HepG2 (cell line): Measurements from ENCODE around the gene HMBS. TPM values are rescaled to one million over a fixed set of nuclear protein-coding genes. Genes with fewer than 3 reads are reported as not detected.

ENCODE experiments used
- HOXD1 ChIP-seq: sonication (generic); formaldehyde crosslinking; IDR thresholded peaks from 2 replicates; pipeline ENCODE4 v1.5.0; 2020; ENCODE audit warnings: missing genetic modification reagents
- KMT2A ChIP-seq: sonication (generic); formaldehyde crosslinking; IDR thresholded peaks from 2 replicates; pipeline ENCODE4 v1.4.0; 2020; ENCODE audit warnings: missing genetic modification reagents
- MAFG ChIP-seq: sonication (generic); formaldehyde crosslinking; IDR thresholded peaks from 2 replicates; pipeline ENCODE4 v1.5.1; 2020; ENCODE audit warnings: mild to moderate bottlenecking, missing genetic modification reagents
- NFKBIZ ChIP-seq: IDR thresholded peaks from 2 replicates; pipeline ENCODE4 v1.6.1; 2018; ENCODE audit warnings: missing genetic modification reagents, missing compliant biosample characterization
- NFRKB ChIP-seq: fragments of 450-650 bp; IDR thresholded peaks from 2 replicates; pipeline ENCODE4 v1.6.1; 2017
- POLR2A ChIP-seq, 2 experiments: IDR thresholded peaks; 2 replicates each; pipeline ENCODE4 v1.6.1; 2011; ENCODE audit warnings: low read depth in 2 of 2, low read length in 2 of 2, mild to moderate bottlenecking in 1 of 2, moderate library complexity in 1 of 2; ENCODE audit not compliant: insufficient read depth in 1 of 2
- RXRA ChIP-seq: sonication (generic); formaldehyde crosslinking; IDR thresholded peaks from 2 replicates; pipeline ENCODE4 v1.5.1; 2020; ENCODE audit warnings: missing genetic modification reagents
- ZBTB2 ChIP-seq: sonication (generic); formaldehyde crosslinking; IDR thresholded peaks from 2 replicates; pipeline ENCODE4 v1.8.0; 2022; ENCODE audit warnings: low read depth, missing genetic modification reagents
- ZFP41 ChIP-seq: sonication (generic); formaldehyde crosslinking; IDR thresholded peaks from 2 replicates; pipeline ENCODE4 v1.4.0; 2020; ENCODE audit warnings: mild to moderate bottlenecking, missing genetic modification reagents, borderline replicate concordance
- ZNF10 ChIP-seq: sonication (generic); formaldehyde crosslinking; IDR thresholded peaks from 2 replicates; pipeline ENCODE4 v1.4.0; 2020; ENCODE audit warnings: mild to moderate bottlenecking, low read depth, missing genetic modification reagents, borderline replicate concordance
- ZNF275 ChIP-seq: sonication (generic); formaldehyde crosslinking; IDR thresholded peaks from 2 replicates; pipeline ENCODE4 v1.8.0; 2022; ENCODE audit warnings: missing genetic modification reagents, mild to moderate bottlenecking, inconsistent platforms, borderline replicate concordance
- ZNF788 ChIP-seq: sonication (generic); formaldehyde crosslinking; IDR thresholded peaks from 2 replicates; pipeline ENCODE4 v1.5.0; 2020; ENCODE audit warnings: mild to moderate bottlenecking, missing genetic modification reagents, borderline replicate concordance
- ZSCAN12 ChIP-seq: sonication (generic); formaldehyde crosslinking; IDR thresholded peaks from 2 replicates; pipeline ENCODE4 v1.9.0; 2021; ENCODE audit warnings: mild to moderate bottlenecking, missing genetic modification reagents
- polyA plus RNA-seq, 8 experiments: library from polyadenylated mRNA; depleted of rRNA in 3 of 8; stranded (reverse) in 7 of 8; unstranded in 1 of 8; fragments of >200 nt; fragmentation: Illumina TruSeq in 4 of 8; extraction: Trizol in 4 of 8; gene quantifications; 2 replicates each; pipeline versions ENCODE4 v1.2.1 to v1.2.3, GENCODE V29; 2011 to 2016; ENCODE audit warnings: low read depth in 4 of 8, missing spikeins in 1 of 8, mixed read lengths in 1 of 8; ENCODE audit not compliant: insufficient read depth in 1 of 8
- total RNA-seq, 5 experiments: library from RNA; depleted of rRNA; stranded (reverse); fragments of >200 nt; fragmentation: Illumina TruSeq; extraction: Trizol; gene quantifications; 2 replicates each; pipeline ENCODE4 v1.2.3, GENCODE V29; 2016; ENCODE audit warnings: low read depth in 1 of 5
- TF ChIP-seq, protein P1 (sequence below): IDR thresholded peaks from 2 replicates; pipeline ENCODE4 v1.6.1; 2016
- TF ChIP-seq, protein P2 (sequence below): sonication (generic); formaldehyde crosslinking; IDR thresholded peaks from 2 replicates; pipeline ENCODE4 v1.4.0; 2020; ENCODE audit warnings: mild to moderate bottlenecking, missing genetic modification reagents
- TF ChIP-seq, protein P3 (sequence below): sonication (generic); formaldehyde crosslinking; IDR thresholded peaks from 2 replicates; pipeline ENCODE4 v1.4.0; 2020; ENCODE audit warnings: missing genetic modification reagents, borderline replicate concordance
- TF ChIP-seq, protein P4 (sequence below): fragments of 450-650 bp; IDR thresholded peaks from 2 replicates; pipeline ENCODE4 v1.6.1; 2016

Gene HMBS
- total and polyA plus RNA-seq, 2 of the 13 experiments (the other 11 are each of a cell fraction or from before 2014, with no cell fraction given), result 9.4 to 46.9 TPM

DNA sequence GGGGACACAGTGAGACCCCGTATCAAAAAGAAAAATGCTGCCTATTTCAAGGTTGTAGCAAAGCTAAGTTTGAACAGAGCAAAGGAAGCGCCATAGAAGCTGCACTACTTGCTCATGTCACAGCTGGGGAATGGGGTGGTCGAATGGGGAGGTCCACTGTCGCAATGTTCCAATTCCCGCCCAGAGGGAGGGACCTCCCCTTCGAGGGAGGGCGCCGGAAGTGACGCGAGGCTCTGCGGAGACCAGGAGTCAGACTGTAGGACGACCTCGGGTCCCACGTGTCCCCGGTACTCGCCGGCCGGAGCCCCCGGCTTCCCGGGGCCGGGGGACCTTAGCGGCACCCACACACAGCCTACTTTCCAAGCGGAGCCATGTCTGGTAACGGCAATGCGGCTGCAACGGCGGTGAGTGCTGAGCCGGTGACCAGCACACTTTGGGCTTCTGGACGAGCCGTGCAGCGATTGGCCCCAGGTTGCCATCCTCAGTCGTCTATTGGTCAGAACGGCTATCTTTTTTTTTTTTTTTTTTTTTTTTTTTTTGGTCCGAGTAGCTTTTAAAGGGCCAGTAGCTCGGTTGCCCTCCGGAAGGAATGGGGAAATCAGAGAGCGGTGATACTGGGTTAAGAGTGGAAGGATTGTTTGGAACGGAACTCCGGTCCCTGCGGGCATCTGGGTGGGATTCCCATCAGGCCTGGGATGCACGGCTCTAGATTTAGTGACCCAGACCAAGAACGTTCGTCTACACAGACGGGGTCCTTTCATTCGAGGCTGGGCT lies at the start of gene HMBS (continued):
- TF ChIP-seq, protein P1, sequence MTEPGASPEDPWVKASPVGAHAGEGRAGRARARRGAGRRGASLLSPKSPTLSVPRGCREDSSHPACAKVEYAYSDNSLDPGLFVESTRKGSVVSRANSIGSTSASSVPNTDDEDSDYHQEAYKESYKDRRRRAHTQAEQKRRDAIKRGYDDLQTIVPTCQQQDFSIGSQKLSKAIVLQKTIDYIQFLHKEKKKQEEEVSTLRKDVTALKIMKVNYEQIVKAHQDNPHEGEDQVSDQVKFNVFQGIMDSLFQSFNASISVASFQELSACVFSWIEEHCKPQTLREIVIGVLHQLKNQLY (CRISPR knock-in tag), result no peak
- TF ChIP-seq ZNF10 (CRISPR knock-in tag) (no peak), RXRA (CRISPR knock-in tag) (peak; percentile 39; the same call in 1 of the 2 replicates), POLR2A (IDR thresholded peaks at IDR 0.05; ENCODE audit: insufficient read depth in 1 of 2, low read depth in 2 of 2, low read length in 2 of 2) (peak; percentile 83 to 93), ZSCAN12 (CRISPR knock-in tag) (0 out of 2 replicates have a peak, but pooled peaks have one; percentile 61), NFRKB (no peak), ZBTB2 (CRISPR knock-in tag) (no peak), ZNF275 (CRISPR knock-in tag) (0 out of 2 replicates have a peak, but pooled peaks have one; percentile 47), ZNF788 (CRISPR knock-in tag) (no peak), ZFP41 (CRISPR knock-in tag) (no peak), HOXD1 (no peak; the same call in 1 of the 2 replicates), MAFG (no peak), KMT2A (peak; percentile 69), NFKBIZ (CRISPR knock-in tag) (0 out of 2 replicates have a peak, but pooled peaks have one; percentile 22)
- TF ChIP-seq, protein P2, sequence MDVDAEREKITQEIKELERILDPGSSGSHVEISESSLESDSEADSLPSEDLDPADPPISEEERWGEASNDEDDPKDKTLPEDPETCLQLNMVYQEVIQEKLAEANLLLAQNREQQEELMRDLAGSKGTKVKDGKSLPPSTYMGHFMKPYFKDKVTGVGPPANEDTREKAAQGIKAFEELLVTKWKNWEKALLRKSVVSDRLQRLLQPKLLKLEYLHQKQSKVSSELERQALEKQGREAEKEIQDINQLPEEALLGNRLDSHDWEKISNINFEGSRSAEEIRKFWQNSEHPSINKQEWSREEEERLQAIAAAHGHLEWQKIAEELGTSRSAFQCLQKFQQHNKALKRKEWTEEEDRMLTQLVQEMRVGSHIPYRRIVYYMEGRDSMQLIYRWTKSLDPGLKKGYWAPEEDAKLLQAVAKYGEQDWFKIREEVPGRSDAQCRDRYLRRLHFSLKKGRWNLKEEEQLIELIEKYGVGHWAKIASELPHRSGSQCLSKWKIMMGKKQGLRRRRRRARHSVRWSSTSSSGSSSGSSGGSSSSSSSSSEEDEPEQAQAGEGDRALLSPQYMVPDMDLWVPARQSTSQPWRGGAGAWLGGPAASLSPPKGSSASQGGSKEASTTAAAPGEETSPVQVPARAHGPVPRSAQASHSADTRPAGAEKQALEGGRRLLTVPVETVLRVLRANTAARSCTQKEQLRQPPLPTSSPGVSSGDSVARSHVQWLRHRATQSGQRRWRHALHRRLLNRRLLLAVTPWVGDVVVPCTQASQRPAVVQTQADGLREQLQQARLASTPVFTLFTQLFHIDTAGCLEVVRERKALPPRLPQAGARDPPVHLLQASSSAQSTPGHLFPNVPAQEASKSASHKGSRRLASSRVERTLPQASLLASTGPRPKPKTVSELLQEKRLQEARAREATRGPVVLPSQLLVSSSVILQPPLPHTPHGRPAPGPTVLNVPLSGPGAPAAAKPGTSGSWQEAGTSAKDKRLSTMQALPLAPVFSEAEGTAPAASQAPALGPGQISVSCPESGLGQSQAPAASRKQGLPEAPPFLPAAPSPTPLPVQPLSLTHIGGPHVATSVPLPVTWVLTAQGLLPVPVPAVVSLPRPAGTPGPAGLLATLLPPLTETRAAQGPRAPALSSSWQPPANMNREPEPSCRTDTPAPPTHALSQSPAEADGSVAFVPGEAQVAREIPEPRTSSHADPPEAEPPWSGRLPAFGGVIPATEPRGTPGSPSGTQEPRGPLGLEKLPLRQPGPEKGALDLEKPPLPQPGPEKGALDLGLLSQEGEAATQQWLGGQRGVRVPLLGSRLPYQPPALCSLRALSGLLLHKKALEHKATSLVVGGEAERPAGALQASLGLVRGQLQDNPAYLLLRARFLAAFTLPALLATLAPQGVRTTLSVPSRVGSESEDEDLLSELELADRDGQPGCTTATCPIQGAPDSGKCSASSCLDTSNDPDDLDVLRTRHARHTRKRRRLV (CRISPR knock-in tag), result peak; percentile 82
- TF ChIP-seq, protein P3, sequence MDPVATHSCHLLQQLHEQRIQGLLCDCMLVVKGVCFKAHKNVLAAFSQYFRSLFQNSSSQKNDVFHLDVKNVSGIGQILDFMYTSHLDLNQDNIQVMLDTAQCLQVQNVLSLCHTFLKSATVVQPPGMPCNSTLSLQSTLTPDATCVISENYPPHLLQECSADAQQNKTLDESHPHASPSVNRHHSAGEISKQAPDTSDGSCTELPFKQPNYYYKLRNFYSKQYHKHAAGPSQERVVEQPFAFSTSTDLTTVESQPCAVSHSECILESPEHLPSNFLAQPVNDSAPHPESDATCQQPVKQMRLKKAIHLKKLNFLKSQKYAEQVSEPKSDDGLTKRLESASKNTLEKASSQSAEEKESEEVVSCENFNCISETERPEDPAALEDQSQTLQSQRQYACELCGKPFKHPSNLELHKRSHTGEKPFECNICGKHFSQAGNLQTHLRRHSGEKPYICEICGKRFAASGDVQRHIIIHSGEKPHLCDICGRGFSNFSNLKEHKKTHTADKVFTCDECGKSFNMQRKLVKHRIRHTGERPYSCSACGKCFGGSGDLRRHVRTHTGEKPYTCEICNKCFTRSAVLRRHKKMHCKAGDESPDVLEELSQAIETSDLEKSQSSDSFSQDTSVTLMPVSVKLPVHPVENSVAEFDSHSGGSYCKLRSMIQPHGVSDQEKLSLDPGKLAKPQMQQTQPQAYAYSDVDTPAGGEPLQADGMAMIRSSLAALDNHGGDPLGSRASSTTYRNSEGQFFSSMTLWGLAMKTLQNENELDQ, result no peak
- TF ChIP-seq, protein P4, sequence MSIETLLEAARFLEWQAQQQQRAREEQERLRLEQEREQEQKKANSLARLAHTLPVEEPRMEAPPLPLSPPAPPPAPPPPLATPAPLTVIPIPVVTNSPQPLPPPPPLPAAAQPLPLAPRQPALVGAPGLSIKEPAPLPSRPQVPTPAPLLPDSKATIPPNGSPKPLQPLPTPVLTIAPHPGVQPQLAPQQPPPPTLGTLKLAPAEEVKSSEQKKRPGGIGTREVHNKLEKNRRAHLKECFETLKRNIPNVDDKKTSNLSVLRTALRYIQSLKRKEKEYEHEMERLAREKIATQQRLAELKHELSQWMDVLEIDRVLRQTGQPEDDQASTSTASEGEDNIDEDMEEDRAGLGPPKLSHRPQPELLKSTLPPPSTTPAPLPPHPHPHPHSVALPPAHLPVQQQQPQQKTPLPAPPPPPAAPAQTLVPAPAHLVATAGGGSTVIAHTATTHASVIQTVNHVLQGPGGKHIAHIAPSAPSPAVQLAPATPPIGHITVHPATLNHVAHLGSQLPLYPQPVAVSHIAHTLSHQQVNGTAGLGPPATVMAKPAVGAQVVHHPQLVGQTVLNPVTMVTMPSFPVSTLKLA, result peak; percentile 62
